CD4-positive, alpha-beta T cell treated with Interferon gamma for 1 hour (primary cell): ENCODE results near the gene PLA2G5.
"Not testable (repeated sequence)": the region's sequence is repeated elsewhere in the genome, so short reads cannot be mapped to it uniquely, and the experiment has no call there.

Source experiments
- DNase-seq: peaks from one replicate; pipeline ENCODE4 v3.0.0-alpha.2; 2020

PLA2G5 gene

GRCh38 chr1:20123722-20124455, 53.9 kb downstream of the PLA2G5 start:
- no peak for DNase-seq

GRCh38 chr1:20124456-20125057, 54.6 kb downstream of the PLA2G5 start:
- no peak for DNase-seq

GRCh38 chr1:20125100-20125499, 55.1 kb downstream of the PLA2G5 start:
- no peak for DNase-seq

- DNase-seq, result no peak
These were observed 56.2 kb downstream of the PLA2G5 start for GRCh38 chr1:20126041-20126805.

GRCh38 chr1:20126806-20127440, 56.9 kb downstream of the PLA2G5 start:
- DNase-seq, result no peak

- not testable (repeated sequence) for DNase-seq
These were observed 60.5 kb downstream of the PLA2G5 start for GRCh38 chr1:20130518-20130917.

- DNase-seq, result no peak
These were observed 65.0 kb downstream of the PLA2G5 start for GRCh38 chr1:20134995-20135394.

- no peak for DNase-seq
These were observed 66.3 kb downstream of the PLA2G5 start for GRCh38 chr1:20136249-20136648.

- DNase-seq, result no peak
These were observed 67.1 kb downstream of the PLA2G5 start for GRCh38 chr1:20137055-20137454.

- DNase-seq, result no peak
These were observed 67.6 kb downstream of the PLA2G5 start for GRCh38 chr1:20137604-20138003.

- no peak for DNase-seq
These were observed 68.4 kb downstream of the PLA2G5 start for GRCh38 chr1:20138346-20138745.

GRCh38 chr1:20138961-20139550, 69.1 kb downstream of the PLA2G5 start, which contains the start of gene PLA2G2F:
PLA2G2F (plus strand) TSS chr1:20139323; CDS start chr1:20139428, 105 bp downstream.
- no peak for DNase-seq

GRCh38 chr1:20139776-20140612, 70.0 kb downstream of the PLA2G5 start:
- DNase-seq, result no peak

GRCh38 chr1:20141001-20141400, 71.0 kb downstream of the PLA2G5 start:
- no peak for DNase-seq

- DNase-seq, result no peak
These were observed 71.5 kb downstream of the PLA2G5 start for GRCh38 chr1:20141466-20141865.
